HG03280 (cell line): ENCODE results near the gene GIMD1.

Source experiments
- ATAC-seq: cut with Tn5 transposase; IDR thresholded peaks from one replicate; pipeline ENCODE4 v1.9.1; 2021; ENCODE audit warnings: mild to moderate bottlenecking, moderate library complexity; ENCODE audit not compliant: unreplicated experiment

Gene GIMD1

GRCh38 chr4:106315968-106316772, 52.4 kb downstream of the GIMD1 start, which contains the start of the genes AIMP1 and TBCK:
Gene AIMP1, plus strand, starts transcription at chr4:106316550. Its CDS starts 8,460 bp downstream, at chr4:106325010.
Gene TBCK, minus strand, starts transcription at chr4:106316209. Its CDS starts 7,249 bp downstream, at chr4:106308960.
- peak; percentile 88 for ATAC-seq

GRCh38 chr4:106315476-106315967, 53.1 kb downstream of the GIMD1 start:
- peak; percentile 26 for ATAC-seq

- no peak for ATAC-seq
Observed at GRCh38 chr4:106314960-106315359, 53.6 kb downstream of the GIMD1 start.

GRCh38 chr4:106312997-106313522, 55.5 kb downstream of the GIMD1 start:
- no peak for ATAC-seq

GRCh38 chr4:106312377-106312776, 56.2 kb downstream of the GIMD1 start:
- no peak for ATAC-seq
